Measurements from ENCODE around the gene EMC9. TPM values are rescaled to one million over a fixed set of nuclear protein-coding genes. Genes with fewer than 3 reads are reported as not detected.
A peak's percentile ranks its signal among the peaks of the same experiment; 100 is the strongest.

EMC9 gene
- polyA plus RNA-seq, 1 experiment: 13.3 TPM

DNA sequence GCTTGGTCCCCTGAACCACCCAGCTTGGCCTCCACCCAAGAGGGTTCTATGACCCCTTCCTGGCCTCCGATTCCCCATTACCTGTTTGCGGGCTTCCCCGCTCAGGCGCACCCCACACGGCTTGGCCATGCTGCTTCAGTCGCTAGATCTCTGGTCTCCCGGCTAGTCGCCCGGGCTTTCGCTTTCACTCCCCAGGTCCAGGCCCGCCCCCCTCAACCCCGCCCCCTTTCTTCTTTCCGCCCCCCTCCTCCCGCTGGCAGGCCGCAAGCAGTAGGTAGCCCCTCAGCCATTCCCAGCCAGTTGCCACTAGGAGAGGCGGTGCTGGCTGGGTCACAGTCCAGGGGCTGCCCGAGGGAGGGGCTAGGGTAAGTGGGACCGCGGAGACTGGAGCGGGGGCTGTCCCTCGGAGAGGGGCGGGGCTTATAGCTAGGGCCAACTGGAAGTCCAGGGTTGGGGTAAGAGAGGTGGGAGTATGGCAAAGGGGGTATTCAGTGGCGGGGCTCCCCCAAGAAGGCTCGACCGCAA, 5.1 kb upstream of the EMC9 start, which contains the start of gene PSME2:
Gene PSME2 (minus strand): TSS at position 158 of the 525 bp plus-strand sequence. CDS start 29 bp downstream, at position 129.
- peak within 1 kb of the TSS; percentile 59 for H3K4me3 ChIP-seq (ENCODE audit: low read depth, low read length)
- H3K36me3 ChIP-seq (ENCODE audit: control insufficient read depth, insufficient read depth, low read length): peaks cover 24% of the 10 kb centered on the region
- DNase-seq (ENCODE audit: low read depth): peak; percentile 79
- CTCF ChIA-PET: interaction anchor here (0.6 to 3.8 kb wide), 9 partner anchors 15 to 201 kb away, joined by 3 to 39 read pairs (median 3); partner anchors contain the start of genes CARMIL3, CHMP4A, IRF9 and TINF2
- POLR2A ChIA-PET: interaction anchor here (0.8 to 1.9 kb wide), 4 partner anchors 10 to 32 kb away, joined by 3 to 6 read pairs (median 4); partner anchors contain the start of genes DCAF11, IRF9, NRL and PSME1
- TF ChIP-seq, protein P1, sequence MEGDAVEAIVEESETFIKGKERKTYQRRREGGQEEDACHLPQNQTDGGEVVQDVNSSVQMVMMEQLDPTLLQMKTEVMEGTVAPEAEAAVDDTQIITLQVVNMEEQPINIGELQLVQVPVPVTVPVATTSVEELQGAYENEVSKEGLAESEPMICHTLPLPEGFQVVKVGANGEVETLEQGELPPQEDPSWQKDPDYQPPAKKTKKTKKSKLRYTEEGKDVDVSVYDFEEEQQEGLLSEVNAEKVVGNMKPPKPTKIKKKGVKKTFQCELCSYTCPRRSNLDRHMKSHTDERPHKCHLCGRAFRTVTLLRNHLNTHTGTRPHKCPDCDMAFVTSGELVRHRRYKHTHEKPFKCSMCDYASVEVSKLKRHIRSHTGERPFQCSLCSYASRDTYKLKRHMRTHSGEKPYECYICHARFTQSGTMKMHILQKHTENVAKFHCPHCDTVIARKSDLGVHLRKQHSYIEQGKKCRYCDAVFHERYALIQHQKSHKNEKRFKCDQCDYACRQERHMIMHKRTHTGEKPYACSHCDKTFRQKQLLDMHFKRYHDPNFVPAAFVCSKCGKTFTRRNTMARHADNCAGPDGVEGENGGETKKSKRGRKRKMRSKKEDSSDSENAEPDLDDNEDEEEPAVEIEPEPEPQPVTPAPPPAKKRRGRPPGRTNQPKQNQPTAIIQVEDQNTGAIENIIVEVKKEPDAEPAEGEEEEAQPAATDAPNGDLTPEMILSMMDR (IDR thresholded peaks at IDR 0.05; ENCODE audit: insufficient read depth, low read depth, low read length): 0 out of 2 replicates have a peak, but pooled peaks have one; percentile 7
- no peaks in the 10 kb centered on the region for H3K27me3 ChIP-seq (ENCODE audit: control insufficient read depth, insufficient read depth, low read length)

DNA sequence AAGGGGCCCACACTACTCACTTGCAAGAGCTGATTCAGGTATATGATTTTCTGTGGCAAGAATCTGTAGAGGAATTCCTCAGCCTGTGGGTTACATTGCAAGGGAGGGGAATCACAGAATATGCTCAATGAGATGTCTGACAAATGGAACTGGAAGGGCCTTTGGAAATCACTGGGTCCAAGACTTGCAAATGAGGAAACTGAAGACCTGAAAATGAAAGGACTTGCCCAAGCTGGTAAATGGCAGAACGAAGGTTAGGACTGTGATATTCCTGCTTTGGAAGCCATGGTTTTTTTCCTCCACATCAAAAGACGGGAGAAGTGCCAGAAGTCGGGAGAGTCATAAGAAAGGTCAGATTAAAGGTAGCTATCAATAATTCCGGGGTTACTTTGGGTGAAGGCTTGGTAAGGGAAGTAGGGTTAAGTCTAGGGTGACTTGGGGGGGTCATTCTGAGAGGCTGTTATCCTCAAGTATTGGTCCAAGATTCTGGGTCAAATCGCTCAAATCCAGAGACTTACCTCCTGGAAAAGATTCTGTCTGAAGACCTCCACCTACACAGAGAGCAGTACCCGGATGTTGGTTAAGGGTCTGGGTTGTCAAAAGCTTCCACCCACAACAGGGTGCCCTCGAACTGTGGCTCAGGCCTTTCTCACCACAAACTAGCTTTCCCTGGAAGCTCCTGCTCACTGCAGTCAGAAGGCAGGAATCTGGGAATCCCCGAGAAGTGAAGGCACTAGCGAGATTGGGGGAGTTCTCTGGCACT, 4.5 kb upstream of the EMC9 start:
- H3K4me3 ChIP-seq (ENCODE audit: low read depth, low read length): peak overlapping the region; percentile 59
- TF ChIP-seq, protein P1 (IDR thresholded peaks at IDR 0.05; ENCODE audit: insufficient read depth, low read depth, low read length): no peak
- DNase-seq (ENCODE audit: low read depth): no peak
- POLR2A ChIA-PET: interaction anchor here (0.6 to 1.9 kb wide), 4 partner anchors 10 to 31 kb away, joined by 3 to 7 read pairs (median 6); partner anchors contain the start of genes DCAF11, NRL and PSME1
- peaks cover 17% of the 10 kb centered on the region for H3K36me3 ChIP-seq (ENCODE audit: control insufficient read depth, insufficient read depth, low read length)
- CTCF ChIA-PET: interaction anchor here (1.1 to 3.8 kb wide), 7 partner anchors 15 to 163 kb away, joined by 3 to 39 read pairs (median 3); partner anchors contain the start of genes CARMIL3, CHMP4A and IRF9
- H3K27me3 ChIP-seq (ENCODE audit: control insufficient read depth, insufficient read depth, low read length): no peaks in the 10 kb centered on the region

DNA sequence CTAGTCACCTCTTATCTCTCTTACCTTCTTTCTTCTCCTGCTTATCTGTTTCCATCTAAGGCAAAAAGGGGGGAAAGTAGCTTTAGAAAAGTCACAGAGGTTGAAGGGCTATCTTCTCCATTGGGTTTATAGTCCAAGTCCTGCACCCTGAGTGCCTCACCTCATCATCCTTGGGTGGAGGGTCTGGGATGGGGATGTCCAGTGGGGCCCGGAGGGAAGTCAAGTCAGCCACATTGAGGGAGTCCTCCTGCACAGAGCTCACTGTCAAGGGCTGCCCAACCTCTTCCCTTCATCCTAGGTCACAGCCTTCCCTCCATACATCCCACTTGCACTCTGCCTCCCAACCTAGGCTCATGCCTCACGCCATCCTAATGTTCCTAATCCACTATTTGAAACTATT, 3.8 kb upstream of the EMC9 start:
- TF ChIP-seq, protein P1 (IDR thresholded peaks at IDR 0.05; ENCODE audit: insufficient read depth, low read depth, low read length): no peak
- POLR2A ChIA-PET: interaction anchor here (0.6 to 0.9 kb wide), 2 partner anchors 17 to 19 kb away, joined by 3 to 7 read pairs; no protein-coding TSS in a partner anchor
- H3K27me3 ChIP-seq (ENCODE audit: control insufficient read depth, insufficient read depth, low read length): no peaks in the 10 kb centered on the region
- no peak for DNase-seq (ENCODE audit: low read depth)
- H3K4me3 ChIP-seq (ENCODE audit: low read depth, low read length): no peak overlapping the region
- H3K36me3 ChIP-seq (ENCODE audit: control insufficient read depth, insufficient read depth, low read length): peaks cover 12% of the 10 kb centered on the region
- CTCF ChIA-PET: interaction anchor here (1.3 to 3.8 kb wide), 3 partner anchors 16 to 93 kb away, joined by 3 to 39 read pairs (median 9); partner anchors contain the start of genes CARMIL3 and IRF9

- TF ChIP-seq, protein P1 (IDR thresholded peaks at IDR 0.05; ENCODE audit: insufficient read depth, low read depth, low read length): no peak
- no peaks in the 10 kb centered on the region for H3K27me3 ChIP-seq (ENCODE audit: control insufficient read depth, insufficient read depth, low read length)
- no peak overlapping the region for H3K4me3 ChIP-seq (ENCODE audit: low read depth, low read length)
- DNase-seq (ENCODE audit: low read depth): no peak
- peaks cover 6% of the 10 kb centered on the region for H3K36me3 ChIP-seq (ENCODE audit: control insufficient read depth, insufficient read depth, low read length)
- ChIA-PET POLR2A (no interaction called here), CTCF (no interaction called here)
Observed at GRCh38 chr14:24144451-24144850, 3.1 kb upstream of the EMC9 start.

GRCh38 chr14:24143511-24143910, 2.1 kb upstream of the EMC9 start:
- CTCF ChIA-PET: interaction anchor here (0.6 kb wide), 1 partner anchor 926 kb away, joined by 3 read pairs; no protein-coding TSS in a partner anchor

More at GRCh38 chr14:24143511-24143910, 2.1 kb upstream of the EMC9 start:
- POLR2A ChIA-PET: no interaction called here
- Histone ChIP-seq H3K27me3 (ENCODE audit: control insufficient read depth, insufficient read depth, low read length) (no peaks in the 10 kb centered on the region), H3K4me3 (ENCODE audit: low read depth, low read length) (no peak overlapping the region), H3K36me3 (ENCODE audit: control insufficient read depth, insufficient read depth, low read length) (peaks cover 12% of the 10 kb centered on the region)
- DNase-seq (ENCODE audit: low read depth): no peak
- TF ChIP-seq, protein P1 (IDR thresholded peaks at IDR 0.05; ENCODE audit: insufficient read depth, low read depth, low read length): no peak

Data from BJ (cell line).